Bone marrow (tissue), 2 donors: ENCODE results near the gene MACC1.
A peak's percentile ranks its signal among the peaks of the same experiment; 100 is the strongest.
"Not testable (repeated sequence)": the region's sequence is repeated elsewhere in the genome, so short reads cannot be mapped to it uniquely, and the experiment has no call there.

ENCODE experiments used
- DNase-seq, 2 donors: peaks; one replicate each; lab custom pipeline; 2025; lab: John Stamatoyannopoulos, UW

The MACC1 gene

DNA sequence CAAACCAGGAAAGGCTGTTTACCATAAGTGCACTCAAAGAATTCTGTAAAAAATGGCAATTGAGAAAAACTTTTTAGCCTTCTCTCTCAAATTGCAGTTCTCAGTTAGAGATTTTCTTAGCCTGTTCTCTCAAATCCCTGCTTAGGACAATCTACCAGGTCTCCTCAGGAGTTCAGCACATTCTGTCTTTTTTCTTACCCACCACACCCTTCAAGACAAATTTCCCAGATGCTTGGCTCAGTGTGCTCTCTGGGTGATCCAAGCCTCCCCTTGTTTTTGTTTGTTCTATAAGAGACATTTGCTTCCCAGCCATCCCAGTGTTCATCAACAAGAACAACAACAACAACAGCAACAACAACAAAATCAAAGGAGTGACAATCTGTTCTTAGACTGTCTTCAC is 87.3 kb downstream of the MACC1 start:
- DNase-seq = no peak

DNA sequence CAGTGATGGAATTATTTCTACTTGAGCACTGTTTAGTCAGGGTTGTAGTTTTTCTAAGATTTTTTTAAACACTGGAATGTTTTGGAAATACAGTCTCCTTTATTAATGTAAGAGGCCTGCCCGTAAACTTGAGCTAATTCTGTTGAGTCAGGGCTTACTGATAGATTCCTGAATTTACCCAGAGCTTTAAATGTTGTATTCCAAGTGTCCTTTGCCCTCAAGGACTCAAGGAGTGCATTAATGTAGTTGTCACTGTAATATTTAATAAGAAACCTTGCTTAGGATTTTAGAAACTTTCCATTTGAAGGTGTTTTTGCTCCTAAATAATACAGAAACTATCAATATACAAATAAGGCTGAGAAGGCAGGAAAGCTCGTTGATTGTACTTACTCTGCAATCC is 89.2 kb downstream of the MACC1 start:
- DNase-seq = no peak

DNA sequence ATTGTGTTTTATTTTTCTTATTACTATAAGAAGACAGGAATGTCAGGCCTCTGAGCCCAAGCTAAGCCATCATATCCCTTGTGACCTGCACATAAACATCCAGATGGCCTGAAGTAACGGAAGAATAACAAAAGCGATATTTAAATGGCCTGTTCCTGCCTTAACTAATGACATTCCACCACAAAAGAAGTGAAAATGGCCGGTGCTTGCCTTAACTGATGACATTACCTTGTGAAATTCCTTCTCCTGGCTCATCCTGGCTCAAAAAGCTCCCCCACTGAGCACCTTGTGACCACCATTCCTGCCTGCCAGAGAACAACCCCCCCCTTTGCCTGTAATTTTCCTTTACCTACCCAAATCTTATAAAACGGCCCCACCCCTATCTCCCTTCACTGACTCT is 91.1 kb downstream of the MACC1 start:
- DNase-seq = not testable (repeated sequence)

DNA sequence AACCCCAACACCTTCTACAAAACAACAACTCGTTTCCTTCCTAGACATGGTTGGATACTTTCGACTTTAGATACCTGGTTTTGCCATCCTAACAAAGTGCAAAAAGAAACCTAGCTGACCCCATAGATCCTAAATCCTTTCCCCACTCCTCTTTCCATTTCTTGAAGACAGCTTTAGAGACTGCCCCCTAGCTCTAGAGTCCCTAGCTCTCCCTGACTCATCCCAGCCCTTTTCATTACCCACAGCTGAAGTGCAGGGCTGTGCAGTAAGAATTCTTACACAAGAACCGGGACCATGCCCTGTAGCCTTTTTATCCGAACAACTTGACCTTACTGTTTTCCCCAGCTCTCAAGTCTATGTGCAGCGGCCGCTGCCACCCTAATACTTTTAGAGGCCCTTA is 93.1 kb downstream of the MACC1 start:
- not testable (repeated sequence) for DNase-seq

DNA sequence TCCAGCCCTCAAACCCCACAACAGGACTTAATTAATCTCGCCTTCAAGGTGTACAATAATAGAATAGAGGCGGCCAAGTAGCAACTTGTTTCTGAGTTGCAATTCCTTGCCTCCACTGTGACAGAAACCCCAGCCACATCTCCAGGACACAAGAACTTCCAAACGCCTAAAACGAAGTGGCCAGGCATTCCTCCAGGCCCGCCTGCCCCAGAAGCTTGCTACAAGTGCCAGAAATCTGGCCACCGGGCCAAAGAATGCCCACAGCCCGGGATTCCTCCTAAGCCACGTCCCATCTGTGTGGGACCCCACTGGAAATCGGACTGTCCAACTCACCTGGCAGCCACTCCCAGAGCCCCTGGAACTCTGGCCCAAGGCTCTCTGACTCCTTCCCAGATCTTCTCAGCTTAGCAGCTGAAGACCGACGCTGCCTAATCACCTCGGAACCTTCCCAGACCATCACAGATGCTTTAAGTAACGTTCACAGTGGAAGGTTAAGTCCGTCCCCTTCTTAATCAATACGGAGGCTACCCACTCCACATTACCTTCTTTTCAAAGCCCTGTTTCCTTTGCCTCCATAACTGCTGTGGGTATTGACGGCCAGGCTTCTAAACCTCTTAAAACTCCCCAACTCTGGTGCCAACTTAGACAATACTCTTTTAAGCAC is 94.4 kb downstream of the MACC1 start:
- DNase-seq = not testable (repeated sequence)

DNA sequence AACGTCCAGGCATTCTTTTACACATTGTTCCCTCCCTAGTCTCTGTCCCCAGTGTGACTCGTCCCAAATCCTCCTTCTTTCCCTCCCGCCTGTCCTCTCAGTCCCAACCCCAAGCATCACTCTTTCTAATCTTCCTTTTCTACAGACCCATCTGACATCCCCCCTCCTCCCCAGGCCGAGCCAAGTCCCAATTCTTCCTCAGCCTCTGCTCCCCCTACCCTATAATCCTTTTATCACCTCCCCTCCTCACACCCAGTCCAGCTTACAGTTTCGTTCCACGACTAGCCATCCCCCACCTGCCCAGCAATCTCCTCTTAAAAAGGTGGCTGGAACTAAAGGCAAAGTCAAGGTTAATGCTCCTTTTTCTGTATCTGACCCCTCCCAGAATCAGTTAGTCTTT is 95.1 kb downstream of the MACC1 start:
- no peak for DNase-seq

DNA sequence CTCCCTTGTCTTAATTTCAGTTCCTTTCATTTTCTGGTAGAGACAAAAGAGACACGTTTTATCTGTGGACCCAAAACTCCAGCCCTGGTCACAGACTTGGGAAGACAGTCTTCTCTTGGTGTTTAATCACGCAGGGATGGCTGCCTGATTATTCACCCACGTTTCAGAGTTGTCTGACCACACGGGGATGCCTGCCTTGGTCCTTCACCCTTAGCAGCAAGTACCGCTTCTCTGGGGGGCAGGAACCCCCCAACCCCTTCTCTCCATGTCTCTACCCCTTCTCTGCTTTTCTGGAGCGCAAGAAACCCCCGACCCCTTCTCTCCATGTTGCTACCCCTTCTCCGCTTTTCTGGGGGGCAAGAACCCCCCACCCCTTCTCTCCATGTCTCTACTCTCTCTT is 95.8 kb downstream of the MACC1 start:
- DNase-seq = no peak

DNA sequence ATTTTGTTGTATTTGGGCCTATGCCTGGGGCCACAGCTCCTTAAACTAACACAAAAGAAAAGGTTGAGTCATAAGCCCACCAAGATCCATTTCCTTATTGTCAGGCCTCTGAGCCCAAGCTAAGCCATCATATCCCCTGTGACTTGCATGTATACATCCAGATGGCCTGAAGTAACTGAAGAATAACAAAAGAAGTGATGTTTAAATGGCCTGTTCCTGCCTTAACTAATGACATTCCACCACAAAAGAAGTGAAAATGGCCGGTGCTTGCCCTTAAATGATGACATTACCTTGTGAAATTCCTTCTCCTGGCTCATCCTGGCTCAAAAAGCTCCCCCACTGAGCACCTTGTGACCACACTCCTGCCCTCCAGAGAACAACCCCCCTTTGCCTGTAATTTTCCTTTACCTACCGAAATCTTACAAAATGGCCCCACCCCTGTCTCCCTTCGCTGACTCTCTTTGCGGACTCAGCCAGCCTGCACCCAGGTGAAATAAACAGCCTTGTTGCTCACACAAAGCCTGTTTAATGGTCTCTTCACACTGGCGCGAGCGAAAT is 96.5 kb downstream of the MACC1 start:
- DNase-seq = not testable (repeated sequence)

DNA sequence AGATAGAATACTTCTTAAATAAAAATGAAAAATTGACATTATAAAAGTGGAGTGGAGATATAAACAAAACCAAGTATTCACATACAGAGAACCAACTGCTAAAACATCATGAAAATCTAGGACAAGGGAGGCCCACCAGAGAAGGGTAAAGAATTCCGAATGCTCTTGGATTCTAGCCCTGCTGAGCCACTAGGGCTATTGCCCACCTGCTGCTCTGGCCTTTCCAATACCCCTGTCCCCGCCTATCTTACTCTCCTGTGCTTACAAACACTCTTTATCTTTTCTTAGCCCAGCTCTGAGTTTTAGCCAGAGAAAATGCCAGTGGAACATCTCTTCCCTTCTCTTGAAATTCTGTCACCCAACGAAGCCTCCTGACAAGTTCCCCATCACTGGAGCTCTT is 100.3 kb downstream of the MACC1 start:
- no peak for DNase-seq

DNA sequence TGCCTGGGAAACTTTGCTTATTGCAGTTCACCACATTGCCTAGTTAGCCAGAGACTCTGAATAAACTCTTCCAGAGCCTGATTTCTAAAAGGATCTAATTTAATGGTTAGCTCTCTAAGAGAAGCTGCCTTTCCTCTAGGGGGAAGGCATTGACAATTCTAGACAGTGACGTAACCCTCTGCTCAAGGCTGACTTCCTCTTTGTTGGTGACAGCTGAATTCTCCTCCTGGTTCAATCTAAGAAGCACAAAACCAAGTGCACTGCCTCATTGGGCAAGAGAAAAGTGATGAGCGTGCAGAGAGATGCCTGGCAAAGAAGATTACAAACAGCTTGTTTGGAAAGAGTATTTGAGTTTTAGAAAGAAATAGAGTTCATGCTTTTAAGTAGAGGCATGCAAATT is 102.7 kb downstream of the MACC1 start:
- DNase-seq = peak; percentile 1 to 89

DNA sequence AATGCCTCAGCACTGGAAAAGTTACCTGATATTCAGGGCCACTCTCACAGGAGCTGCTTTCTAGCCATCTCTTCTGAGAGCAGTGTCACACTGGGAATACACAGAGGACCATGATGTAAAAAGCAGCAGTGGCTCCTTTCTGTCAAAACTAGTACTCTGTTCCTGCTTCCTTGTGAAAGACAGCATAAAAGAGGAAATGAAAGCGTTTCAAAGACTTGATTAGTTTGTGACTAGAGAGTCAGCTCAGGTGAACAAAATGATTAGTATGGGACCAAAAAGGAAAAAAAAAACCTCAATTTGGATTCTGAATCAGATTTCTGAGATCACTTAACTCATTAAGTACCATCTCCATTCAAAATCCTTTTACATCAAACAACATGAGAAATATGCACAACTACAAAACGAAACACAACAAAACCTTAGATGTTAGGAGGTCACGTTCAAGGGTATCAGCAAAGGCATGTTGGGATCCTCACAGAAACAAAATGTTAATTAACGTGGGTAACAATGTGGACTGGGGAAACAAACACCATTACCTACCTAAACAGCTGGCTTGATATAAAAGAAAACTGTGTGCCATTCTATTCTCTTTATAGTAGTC is 103.7 kb downstream of the MACC1 start:
- peak in 1 of 2 donors; percentile 13 for DNase-seq

DNA sequence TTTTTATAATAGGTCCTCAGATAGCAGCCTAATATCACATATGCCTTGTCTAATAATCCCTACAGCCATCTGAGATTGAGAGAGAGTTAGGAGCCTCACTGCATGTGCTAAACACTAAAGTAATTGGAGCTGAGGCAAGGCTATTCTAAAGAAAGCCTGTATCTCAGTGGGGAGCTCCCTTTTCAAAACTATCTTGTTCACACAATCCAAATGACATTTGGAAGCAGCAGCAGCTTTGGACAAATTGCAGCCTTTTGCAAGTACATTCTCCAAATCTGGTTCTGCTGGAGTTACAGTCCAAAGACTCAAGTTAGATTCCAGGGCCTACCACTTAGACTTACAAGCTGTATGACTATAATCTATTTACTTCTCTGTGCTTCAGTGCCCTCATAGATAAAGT is 104.5 kb downstream of the MACC1 start:
- no peak for DNase-seq

DNA sequence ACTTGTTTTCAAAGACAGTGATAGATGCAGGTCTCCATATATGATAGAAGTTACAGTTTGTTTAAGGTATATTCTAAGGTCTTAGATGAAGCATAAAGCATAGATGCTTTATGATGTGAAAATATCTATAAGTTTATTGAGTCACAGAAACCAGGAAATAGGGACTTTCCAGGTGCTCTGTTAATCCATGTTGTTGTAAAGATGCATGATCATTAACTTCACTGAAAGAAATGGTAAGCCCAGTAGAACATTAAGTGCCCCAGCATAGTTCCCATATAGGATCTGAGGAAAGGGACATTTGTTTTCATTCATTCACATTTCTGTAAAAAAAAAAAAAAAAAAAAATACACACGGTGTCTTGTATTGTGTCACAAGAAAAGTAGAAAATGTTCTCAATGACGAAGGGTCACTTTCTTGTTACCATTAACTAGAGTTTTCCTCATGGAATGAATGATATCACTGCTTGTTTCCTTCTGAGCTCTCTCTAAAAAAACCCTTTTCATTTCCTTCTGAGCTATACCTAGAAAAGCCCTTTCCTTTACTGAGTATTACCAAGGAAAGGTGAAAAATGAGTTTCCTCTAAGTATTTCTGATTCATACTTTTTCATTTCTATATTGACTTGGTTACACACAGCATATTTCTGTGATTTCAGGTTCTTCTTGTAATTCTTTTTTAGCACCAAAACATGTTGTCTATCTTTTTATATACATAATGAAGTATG is 105.2 kb downstream of the MACC1 start:
- no peak for DNase-seq

DNA sequence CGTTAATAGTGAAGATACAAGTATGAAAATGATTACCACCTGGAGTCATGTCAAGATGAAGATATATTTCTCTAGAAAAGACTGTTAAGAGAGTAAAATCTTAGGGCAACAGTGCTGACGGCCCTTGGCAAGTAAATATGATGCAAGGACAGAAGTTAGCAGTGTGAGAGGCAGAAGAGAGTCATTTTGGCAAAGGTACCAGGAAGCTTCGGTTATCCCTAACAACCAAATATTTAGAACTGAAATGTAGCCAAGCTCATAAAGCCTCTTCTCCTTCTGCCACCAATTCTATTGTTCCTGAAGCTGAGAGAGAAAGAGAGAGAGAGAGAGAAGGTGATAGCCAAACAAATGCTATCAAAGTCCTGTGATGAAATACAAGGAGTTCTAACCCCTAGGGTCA is 109.6 kb downstream of the MACC1 start:
- no peak for DNase-seq

DNA sequence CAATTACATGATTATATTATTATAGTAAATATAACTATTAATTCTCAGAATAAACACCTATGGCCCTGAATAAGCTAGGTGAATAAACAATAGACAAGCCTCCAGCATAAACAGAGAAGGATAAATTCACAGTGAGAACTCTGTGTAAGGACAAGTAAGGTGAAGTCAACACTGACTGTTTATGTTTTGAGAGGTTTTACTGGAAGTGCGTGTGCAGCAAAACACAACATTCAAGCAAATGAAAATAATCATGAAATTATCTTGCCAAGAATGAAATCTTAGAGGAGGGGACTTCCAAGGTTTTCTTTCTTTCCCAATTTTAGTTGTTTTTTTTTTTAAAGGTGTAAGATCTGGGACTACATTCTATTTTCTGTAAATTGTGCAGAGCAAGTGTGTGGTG is 112.5 kb downstream of the MACC1 start:
- no peak for DNase-seq

DNA sequence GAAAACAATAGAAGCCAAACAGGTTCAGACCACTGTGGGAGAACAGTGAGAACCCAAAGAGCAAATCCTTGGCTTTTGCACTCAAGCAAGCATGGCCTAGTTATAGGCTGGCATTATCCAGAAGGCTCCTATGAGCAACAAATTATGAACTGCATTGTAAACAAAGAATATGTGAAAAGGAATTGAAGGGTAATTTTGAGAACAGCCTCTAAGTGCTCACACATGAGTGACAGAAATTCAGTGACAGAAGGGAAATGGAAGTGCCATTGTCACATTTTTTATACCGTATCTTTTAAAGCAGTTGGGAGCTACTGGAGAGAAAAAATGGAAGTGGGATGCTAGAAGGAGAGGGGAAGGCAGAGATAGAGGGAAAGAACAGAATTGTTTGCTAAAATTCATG is 114.2 kb downstream of the MACC1 start:
- no peak for DNase-seq

DNA sequence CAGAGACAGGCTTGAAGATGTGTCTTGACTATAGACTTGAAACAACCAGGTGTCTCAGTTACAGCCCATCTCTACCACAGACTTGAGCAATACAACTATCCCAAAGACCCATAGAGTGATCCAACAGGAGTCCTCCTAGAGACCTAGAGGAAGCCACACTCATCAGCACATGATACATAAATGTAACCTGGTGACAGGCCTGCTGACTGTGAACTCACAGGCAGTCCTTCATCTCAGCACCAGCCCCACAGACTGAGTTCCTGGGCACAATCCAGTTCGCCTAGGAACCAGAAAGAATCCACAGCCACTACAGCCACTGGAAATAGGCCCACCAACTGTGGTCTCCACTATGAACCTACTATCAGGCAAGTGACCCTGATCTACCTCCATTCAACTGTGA is 121.3 kb downstream of the MACC1 start:
- DNase-seq = no peak

DNA sequence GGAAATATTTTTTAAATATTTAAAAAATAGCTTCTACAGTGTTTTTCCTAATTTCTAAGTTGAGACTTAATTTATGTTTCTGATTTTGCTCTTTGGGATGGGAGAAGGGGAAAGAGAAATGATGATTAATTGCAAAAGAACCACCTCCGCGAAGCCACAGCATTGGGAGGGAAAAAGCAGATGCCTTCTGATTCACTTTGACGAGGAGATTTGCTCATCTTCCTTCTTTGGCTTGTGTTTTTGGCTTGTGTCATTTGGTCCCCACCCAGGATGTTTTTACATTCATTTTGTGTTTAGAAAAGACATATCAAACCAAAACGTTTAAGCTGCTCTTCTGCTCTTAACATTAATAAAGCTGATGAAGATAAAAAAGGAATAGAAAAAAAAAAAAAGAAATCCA is 121.7 kb downstream of the MACC1 start:
- no peak for DNase-seq

DNA sequence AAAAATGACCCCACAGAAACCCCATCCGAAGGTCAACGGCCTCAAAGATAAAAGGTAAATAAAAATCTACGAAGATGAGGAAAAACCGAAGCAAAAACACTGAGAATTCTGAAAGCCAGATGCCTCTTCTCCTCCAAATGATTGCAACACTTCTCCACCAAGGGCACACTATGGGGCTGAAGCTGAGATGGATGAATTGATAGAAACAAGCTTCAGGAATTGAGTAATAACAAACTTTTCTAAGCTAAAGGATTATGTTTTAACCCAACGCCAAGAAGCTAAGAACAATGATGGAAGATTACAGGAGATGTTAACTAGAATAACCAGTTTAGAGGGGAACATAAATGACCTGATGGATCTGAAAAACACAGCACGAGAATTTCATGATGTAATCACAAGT is 127.8 kb downstream of the MACC1 start:
- no peak for DNase-seq

DNA sequence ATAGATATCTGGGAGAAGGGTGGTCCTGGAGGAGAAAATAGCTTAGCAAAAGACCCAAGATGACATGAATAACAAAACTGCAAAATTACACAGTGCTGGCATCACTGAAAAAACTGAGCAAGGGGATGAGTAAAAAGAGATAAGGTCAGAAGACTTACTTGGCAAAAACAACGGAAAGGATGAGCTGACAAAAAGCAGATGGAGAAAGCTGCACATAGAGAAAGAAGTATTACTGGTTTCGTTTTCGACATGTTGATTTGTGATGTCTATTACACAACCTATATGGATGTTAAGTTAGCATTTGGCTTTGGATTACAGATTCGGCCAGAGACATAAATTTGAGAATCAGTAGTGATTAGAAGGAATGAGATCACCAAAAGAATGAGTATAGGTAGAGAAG is 132.1 kb downstream of the MACC1 start:
- no peak for DNase-seq
